Neural progenitor cell (in vitro differentiated cells): Measurements from ENCODE around the gene DMXL2.

Experiments used
- CTCF ChIP-seq: fragments of 200-600 bp; sonication (generic); IDR thresholded peaks from 2 replicates; pipeline ENCODE4 v1.5.1; 2017; ENCODE audit warnings: antibody characterized with exemption, mild to moderate bottlenecking
- EZH2phosphoT487 ChIP-seq: fragments of 200-600 bp; sonication (generic); IDR thresholded peaks from 2 replicates; pipeline ENCODE4 v1.6.1; 2017; ENCODE audit warnings: antibody characterized with exemption

- TF ChIP-seq CTCF (no peak), EZH2phosphoT487 (no peak)
These were observed 206.4 kb downstream of the DMXL2 start for GRCh38 chr15:51416129-51416528.
